ENCODE measurements around the gene IRX1.

The IRX1 gene

GRCh38 chr5:3595006-3595961 lies at the start of gene IRX1:
IRX1 (plus strand) TSS chr5:3595832; CDS start chr5:3596106, 274 bp downstream.
- DNase-seq (ENCODE audit: low read depth) = no peak
- TF ChIP-seq CTCF (IDR thresholded peaks at IDR 0.05; ENCODE audit: control insufficient read depth, extremely low read depth, insufficient read depth) = no peak

GRCh38 chr5:3546028-3546427 lies 49.6 kb upstream of the IRX1 start:
- no peak for TF ChIP-seq CTCF (IDR thresholded peaks at IDR 0.05; ENCODE audit: control insufficient read depth, extremely low read depth, insufficient read depth)
- DNase-seq (ENCODE audit: low read depth) = no peak
- no peak overlapping the region for H3K4me3 ChIP-seq (ENCODE audit: low read depth, low read length)

More at GRCh38 chr5:3595006-3595961, at the start of gene IRX1:
- H3K4me3 ChIP-seq (ENCODE audit: low read depth, low read length) = no peak within 1 kb of the TSS

GRCh38 chr5:3564116-3564515 lies 31.5 kb upstream of the IRX1 start:
- no peak for TF ChIP-seq CTCF (IDR thresholded peaks at IDR 0.05; ENCODE audit: control insufficient read depth, extremely low read depth, insufficient read depth)

GRCh38 chr5:3564827-3565518 lies 30.7 kb upstream of the IRX1 start:
- TF ChIP-seq CTCF (IDR thresholded peaks at IDR 0.05; ENCODE audit: control insufficient read depth, extremely low read depth, insufficient read depth) = no peak
- no peak overlapping the region for H3K4me3 ChIP-seq (ENCODE audit: low read depth, low read length)
- no peak for DNase-seq (ENCODE audit: low read depth)

More at GRCh38 chr5:3564116-3564515, 31.5 kb upstream of the IRX1 start:
- no peak overlapping the region for H3K4me3 ChIP-seq (ENCODE audit: low read depth, low read length)
- no peak for DNase-seq (ENCODE audit: low read depth)

- TF ChIP-seq CTCF (IDR thresholded peaks at IDR 0.05; ENCODE audit: control insufficient read depth, extremely low read depth, insufficient read depth) = no peak
- H3K4me3 ChIP-seq (ENCODE audit: low read depth, low read length) = no peak overlapping the region
- DNase-seq (ENCODE audit: low read depth) = no peak
These were observed 10.7 kb upstream of the IRX1 start for GRCh38 chr5:3584724-3585531.

GRCh38 chr5:3590161-3590966 lies 5.3 kb upstream of the IRX1 start:
- TF ChIP-seq CTCF (IDR thresholded peaks at IDR 0.05; ENCODE audit: control insufficient read depth, extremely low read depth, insufficient read depth) = no peak
- no peak overlapping the region for H3K4me3 ChIP-seq (ENCODE audit: low read depth, low read length)
- DNase-seq (ENCODE audit: low read depth) = no peak
